WTC11 (cell line): Measurements from ENCODE around the gene GABRR1. TPM values are rescaled to one million over a fixed set of nuclear protein-coding genes. Genes with fewer than 3 reads are reported as not detected.

Experiments
- ATAC-seq: fragments of 200-7000 bp; cut with Tn5 transposase; 2 replicates; pipeline ENCODE4 v1.10.0; 2021; ENCODE audit warnings: mild to moderate bottlenecking, moderate library complexity
- CTCF ChIA-PET: fragments of 300-600 bp; sonication (Branson Sonifier 250); formaldehyde crosslinking; loops from one replicate; lab custom pipeline; 2021; ENCODE audit warnings: antibody characterized with exemption; lab: Charles Lee
- POLR2A ChIA-PET: fragments of 350-600 bp; sonication (Branson Sonifier 250); formaldehyde crosslinking; loops from one replicate; lab custom pipeline; 2021; ENCODE audit warnings: antibody characterized with exemption; lab: Charles Lee
- DNase-seq: peaks from one replicate; pipeline ENCODE4 v3.0.0; 2021; ENCODE audit warnings: low spot score
- H3K27ac Mint-ChIP-seq: 2 replicates; pipeline ENCODE4 v1.8.0; 2021; ENCODE audit warnings: mixed read lengths
- H3K27me3 Mint-ChIP-seq: 2 replicates; pipeline ENCODE4 v1.8.0; 2021; ENCODE audit warnings: low read depth, mild to moderate bottlenecking, moderate library complexity, mixed read lengths
- H3K36me3 Mint-ChIP-seq: 2 replicates; pipeline ENCODE4 v1.8.0; 2021; ENCODE audit warnings: mixed read lengths
- H3K4me1 Mint-ChIP-seq: 2 replicates; pipeline ENCODE4 v1.8.0; 2022; ENCODE audit warnings: mixed read lengths
- H3K4me3 Mint-ChIP-seq: 2 replicates; pipeline ENCODE4 v1.8.0; 2021; ENCODE audit warnings: mild to moderate bottlenecking, moderate library complexity, mixed read lengths
- H3K9me3 Mint-ChIP-seq: 2 replicates; pipeline ENCODE4 v1.8.0; 2021; ENCODE audit warnings: mixed read lengths
- ATF1 ChIP-seq: sonication (generic); formaldehyde crosslinking; IDR thresholded peaks from 2 replicates; pipeline ENCODE4 v1.8.1; 2023; ENCODE audit warnings: mild to moderate bottlenecking, moderate library complexity, missing genetic modification reagents
- CDX4 ChIP-seq: fragments of 250-450 bp; sonication (Bioruptor Pico); IDR thresholded peaks from 2 replicates; pipeline ENCODE4 v1.9.0; 2021; ENCODE audit warnings: moderate library complexity, mild to moderate bottlenecking, inconsistent platforms, borderline replicate concordance
- ETV6 ChIP-seq: sonication (generic); formaldehyde crosslinking; IDR thresholded peaks from 2 replicates; pipeline ENCODE4 v1.8.1; 2022; ENCODE audit warnings: mild to moderate bottlenecking, missing genetic modification reagents
- GRHL2 ChIP-seq: fragments of 250-450 bp; sonication (Bioruptor Pico); IDR thresholded peaks from 2 replicates; pipeline ENCODE4 v1.8.0; 2022; ENCODE audit warnings: mild to moderate bottlenecking, moderate library complexity; ENCODE audit not compliant: insufficient replicate concordance, severe bottlenecking
- GTF2I ChIP-seq: fragments of 250-450 bp; sonication (Bioruptor Pico); conservative IDR thresholded peaks from 2 replicates; pipeline ENCODE4 v1.4.0; 2021; ENCODE audit warnings: mild to moderate bottlenecking
- HMGA2 ChIP-seq: fragments of 250-450 bp; sonication (Bioruptor Pico); IDR thresholded peaks from 2 replicates; pipeline ENCODE4 v1.4.0; 2021; ENCODE audit warnings: mild to moderate bottlenecking, moderate library complexity
- JUN ChIP-seq: sonication (generic); formaldehyde crosslinking; IDR thresholded peaks from 2 replicates; pipeline ENCODE4 v1.8.0; 2023; ENCODE audit warnings: mild to moderate bottlenecking, missing genetic modification reagents
- NFYB ChIP-seq: sonication (generic); formaldehyde crosslinking; conservative IDR thresholded peaks from 2 replicates; pipeline ENCODE4 v1.8.0; 2022; ENCODE audit warnings: low read depth, missing genetic modification reagents
- NR2C2 ChIP-seq: sonication (generic); formaldehyde crosslinking; IDR thresholded peaks from 2 replicates; pipeline ENCODE4 v1.8.0; 2022; ENCODE audit warnings: mild to moderate bottlenecking, missing genetic modification reagents
- TP53 ChIP-seq: sonication (generic); formaldehyde crosslinking; IDR thresholded peaks from 2 replicates; pipeline ENCODE4 v1.8.1; 2023; ENCODE audit warnings: mild to moderate bottlenecking, missing genetic modification reagents
- ZNF416 ChIP-seq: fragments of 250-450 bp; sonication (Bioruptor Pico); IDR thresholded peaks from 2 replicates; pipeline ENCODE4 v1.9.0; 2021; ENCODE audit warnings: mild to moderate bottlenecking, inconsistent platforms
- ZNF671 ChIP-seq: fragments of 250-450 bp; sonication (Bioruptor Pico); IDR thresholded peaks from 2 replicates; pipeline ENCODE4 v1.8.0; 2021; ENCODE audit warnings: mild to moderate bottlenecking
- total RNA-seq: library from RNA; stranded (reverse); gene quantifications from 3 replicates; pipeline ENCODE4 v1.2.3, GENCODE V29; 2021
- TF ChIP-seq, protein P1 (sequence below): sonication (generic); formaldehyde crosslinking; IDR thresholded peaks from 2 replicates; pipeline ENCODE4 v1.8.0; 2022; ENCODE audit warnings: mild to moderate bottlenecking, missing genetic modification reagents
- TF ChIP-seq, protein P2 (sequence below): sonication (generic); formaldehyde crosslinking; IDR thresholded peaks from 2 replicates; pipeline ENCODE4 v1.8.1; 2023; ENCODE audit warnings: mild to moderate bottlenecking, missing genetic modification reagents, borderline replicate concordance
- TF ChIP-seq, protein P3 (sequence below): sonication (generic); formaldehyde crosslinking; IDR thresholded peaks from 2 replicates; pipeline ENCODE4 v1.8.1; 2022; ENCODE audit warnings: mild to moderate bottlenecking, moderate library complexity, missing genetic modification reagents
- TF ChIP-seq, protein P4 (sequence below): sonication (generic); formaldehyde crosslinking; conservative IDR thresholded peaks from 2 replicates; pipeline ENCODE4 v1.8.1; 2023; ENCODE audit warnings: mild to moderate bottlenecking, low read depth, missing genetic modification reagents, moderate library complexity
- TF ChIP-seq, protein P5 (sequence below): sonication (generic); formaldehyde crosslinking; IDR thresholded peaks from 2 replicates; pipeline ENCODE4 v1.8.0; 2022; ENCODE audit warnings: mild to moderate bottlenecking, missing genetic modification reagents
- TF ChIP-seq, protein P6 (sequence below): fragments of 250-450 bp; sonication (Bioruptor Pico); IDR thresholded peaks from 2 replicates; pipeline ENCODE4 v2.1.2; 2022; ENCODE audit warnings: mild to moderate bottlenecking, moderate library complexity

GABRR1 gene
- total RNA-seq, 1 experiment from 2014 or later, result 0.24 TPM

- H3K4me3 Mint-ChIP-seq, result no peak overlapping the region
- H3K27me3 Mint-ChIP-seq, result no peaks in the 10 kb centered on the region
- ATAC-seq, result peak; percentile 100
- peak; percentile 30 for DNase-seq
- POLR2A ChIA-PET, result interaction anchor here (0.9 kb wide), 1 partner anchor 81 kb away, joined by 4 read pairs; the partner anchor contains the start of gene PNRC1
- peaks cover 4% of the 10 kb centered on the region for H3K4me1 Mint-ChIP-seq
- 0 out of 2 replicates have a peak overlapping the region, but pooled peaks have one; percentile 20 for H3K27ac Mint-ChIP-seq
- H3K9me3 Mint-ChIP-seq, result no peaks in the 10 kb centered on the region
- TF ChIP-seq NFYB (CRISPR knock-in tag) (no peak), ZNF416 (CRISPR knock-in tag) (no peak), NR2C2 (no peak), HMGA2 (no peak)
- TF ChIP-seq, protein P1, sequence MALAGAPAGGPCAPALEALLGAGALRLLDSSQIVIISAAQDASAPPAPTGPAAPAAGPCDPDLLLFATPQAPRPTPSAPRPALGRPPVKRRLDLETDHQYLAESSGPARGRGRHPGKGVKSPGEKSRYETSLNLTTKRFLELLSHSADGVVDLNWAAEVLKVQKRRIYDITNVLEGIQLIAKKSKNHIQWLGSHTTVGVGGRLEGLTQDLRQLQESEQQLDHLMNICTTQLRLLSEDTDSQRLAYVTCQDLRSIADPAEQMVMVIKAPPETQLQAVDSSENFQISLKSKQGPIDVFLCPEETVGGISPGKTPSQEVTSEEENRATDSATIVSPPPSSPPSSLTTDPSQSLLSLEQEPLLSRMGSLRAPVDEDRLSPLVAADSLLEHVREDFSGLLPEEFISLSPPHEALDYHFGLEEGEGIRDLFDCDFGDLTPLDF (CRISPR knock-in tag), result no peak
- TF ChIP-seq, protein P2, sequence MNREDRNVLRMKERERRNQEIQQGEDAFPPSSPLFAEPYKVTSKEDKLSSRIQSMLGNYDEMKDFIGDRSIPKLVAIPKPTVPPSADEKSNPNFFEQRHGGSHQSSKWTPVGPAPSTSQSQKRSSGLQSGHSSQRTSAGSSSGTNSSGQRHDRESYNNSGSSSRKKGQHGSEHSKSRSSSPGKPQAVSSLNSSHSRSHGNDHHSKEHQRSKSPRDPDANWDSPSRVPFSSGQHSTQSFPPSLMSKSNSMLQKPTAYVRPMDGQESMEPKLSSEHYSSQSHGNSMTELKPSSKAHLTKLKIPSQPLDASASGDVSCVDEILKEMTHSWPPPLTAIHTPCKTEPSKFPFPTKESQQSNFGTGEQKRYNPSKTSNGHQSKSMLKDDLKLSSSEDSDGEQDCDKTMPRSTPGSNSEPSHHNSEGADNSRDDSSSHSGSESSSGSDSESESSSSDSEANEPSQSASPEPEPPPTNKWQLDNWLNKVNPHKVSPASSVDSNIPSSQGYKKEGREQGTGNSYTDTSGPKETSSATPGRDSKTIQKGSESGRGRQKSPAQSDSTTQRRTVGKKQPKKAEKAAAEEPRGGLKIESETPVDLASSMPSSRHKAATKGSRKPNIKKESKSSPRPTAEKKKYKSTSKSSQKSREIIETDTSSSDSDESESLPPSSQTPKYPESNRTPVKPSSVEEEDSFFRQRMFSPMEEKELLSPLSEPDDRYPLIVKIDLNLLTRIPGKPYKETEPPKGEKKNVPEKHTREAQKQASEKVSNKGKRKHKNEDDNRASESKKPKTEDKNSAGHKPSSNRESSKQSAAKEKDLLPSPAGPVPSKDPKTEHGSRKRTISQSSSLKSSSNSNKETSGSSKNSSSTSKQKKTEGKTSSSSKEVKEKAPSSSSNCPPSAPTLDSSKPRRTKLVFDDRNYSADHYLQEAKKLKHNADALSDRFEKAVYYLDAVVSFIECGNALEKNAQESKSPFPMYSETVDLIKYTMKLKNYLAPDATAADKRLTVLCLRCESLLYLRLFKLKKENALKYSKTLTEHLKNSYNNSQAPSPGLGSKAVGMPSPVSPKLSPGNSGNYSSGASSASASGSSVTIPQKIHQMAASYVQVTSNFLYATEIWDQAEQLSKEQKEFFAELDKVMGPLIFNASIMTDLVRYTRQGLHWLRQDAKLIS, result no peak
- TF ChIP-seq, protein P3, sequence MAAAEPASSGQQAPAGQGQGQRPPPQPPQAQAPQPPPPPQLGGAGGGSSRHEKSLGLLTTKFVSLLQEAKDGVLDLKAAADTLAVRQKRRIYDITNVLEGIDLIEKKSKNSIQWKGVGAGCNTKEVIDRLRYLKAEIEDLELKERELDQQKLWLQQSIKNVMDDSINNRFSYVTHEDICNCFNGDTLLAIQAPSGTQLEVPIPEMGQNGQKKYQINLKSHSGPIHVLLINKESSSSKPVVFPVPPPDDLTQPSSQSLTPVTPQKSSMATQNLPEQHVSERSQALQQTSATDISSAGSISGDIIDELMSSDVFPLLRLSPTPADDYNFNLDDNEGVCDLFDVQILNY (CRISPR knock-in tag), result no peak
- no peaks in the 10 kb centered on the region for H3K36me3 Mint-ChIP-seq
- CTCF ChIA-PET, result interaction anchor here (1.0 to 1.8 kb wide), 6 partner anchors 9 to 211 kb away, joined by 3 to 11 read pairs (median 5); no protein-coding TSS in a partner anchor
Measured at GRCh38 chr6:89161326-89162046, 55.7 kb downstream of the GABRR1 start.

DNA sequence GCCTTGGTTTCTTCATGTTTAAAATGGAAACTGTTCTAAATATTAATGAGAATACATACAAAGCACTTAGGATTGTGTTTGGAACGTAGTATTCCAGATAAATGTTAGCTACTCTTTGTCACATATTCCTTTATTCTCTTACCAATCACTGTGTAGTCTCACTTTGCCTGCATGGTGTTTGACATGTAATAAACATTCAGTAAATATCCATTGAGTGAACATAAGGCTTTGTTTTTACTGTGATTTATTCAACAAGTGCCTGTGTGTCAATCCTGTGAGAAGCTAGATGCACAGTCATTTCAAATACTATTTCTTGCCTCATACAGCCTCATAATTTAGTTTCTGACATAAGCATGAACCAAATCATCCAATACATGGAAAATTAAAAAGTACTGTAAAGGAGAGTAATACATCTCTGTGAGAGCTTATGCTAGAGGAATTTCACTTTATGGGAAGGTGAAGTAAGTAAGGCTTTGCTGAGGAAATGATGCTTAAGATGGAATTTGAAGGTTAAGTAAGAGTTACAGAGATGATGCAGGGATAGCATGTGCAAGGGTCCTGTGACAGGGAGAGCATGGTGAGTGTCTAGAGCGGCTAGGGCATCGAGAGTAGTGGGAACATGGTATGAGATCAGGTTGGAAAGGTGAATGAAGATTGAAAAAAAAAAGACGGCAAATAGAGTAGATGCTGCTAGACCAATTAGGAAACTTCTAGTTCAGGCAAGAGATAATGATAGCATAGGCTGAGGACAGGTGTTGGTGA lies 56.6 kb downstream of the GABRR1 start:
- ChIA-PET POLR2A (no interaction called here), CTCF (interaction anchor here (0.5 to 1.6 kb wide), 2 partner anchors 149 to 178 kb away, joined by 3 to 7 read pairs; no protein-coding TSS in a partner anchor)
- no peak overlapping the region for H3K27ac Mint-ChIP-seq
- peaks cover 4% of the 10 kb centered on the region for H3K4me1 Mint-ChIP-seq
- H3K4me3 Mint-ChIP-seq, result no peak overlapping the region
- no peak for DNase-seq
- no peak for ATAC-seq
- TF ChIP-seq ZNF671 (CRISPR knock-in tag) (no peak), HMGA2 (no peak), NR2C2 (no peak), JUN (CRISPR knock-in tag) (no peak), NFYB (CRISPR knock-in tag) (no peak), ATF1 (no peak), CDX4 (CRISPR knock-in tag) (no peak), ETV6 (CRISPR knock-in tag) (no peak), GTF2I (no peak), GRHL2 (CRISPR knock-in tag) (no peak), TP53 (no peak)
- TF ChIP-seq, protein P4, sequence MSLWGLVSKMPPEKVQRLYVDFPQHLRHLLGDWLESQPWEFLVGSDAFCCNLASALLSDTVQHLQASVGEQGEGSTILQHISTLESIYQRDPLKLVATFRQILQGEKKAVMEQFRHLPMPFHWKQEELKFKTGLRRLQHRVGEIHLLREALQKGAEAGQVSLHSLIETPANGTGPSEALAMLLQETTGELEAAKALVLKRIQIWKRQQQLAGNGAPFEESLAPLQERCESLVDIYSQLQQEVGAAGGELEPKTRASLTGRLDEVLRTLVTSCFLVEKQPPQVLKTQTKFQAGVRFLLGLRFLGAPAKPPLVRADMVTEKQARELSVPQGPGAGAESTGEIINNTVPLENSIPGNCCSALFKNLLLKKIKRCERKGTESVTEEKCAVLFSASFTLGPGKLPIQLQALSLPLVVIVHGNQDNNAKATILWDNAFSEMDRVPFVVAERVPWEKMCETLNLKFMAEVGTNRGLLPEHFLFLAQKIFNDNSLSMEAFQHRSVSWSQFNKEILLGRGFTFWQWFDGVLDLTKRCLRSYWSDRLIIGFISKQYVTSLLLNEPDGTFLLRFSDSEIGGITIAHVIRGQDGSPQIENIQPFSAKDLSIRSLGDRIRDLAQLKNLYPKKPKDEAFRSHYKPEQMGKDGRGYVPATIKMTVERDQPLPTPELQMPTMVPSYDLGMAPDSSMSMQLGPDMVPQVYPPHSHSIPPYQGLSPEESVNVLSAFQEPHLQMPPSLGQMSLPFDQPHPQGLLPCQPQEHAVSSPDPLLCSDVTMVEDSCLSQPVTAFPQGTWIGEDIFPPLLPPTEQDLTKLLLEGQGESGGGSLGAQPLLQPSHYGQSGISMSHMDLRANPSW (CRISPR knock-in tag), result no peak
- TF ChIP-seq, protein P5, sequence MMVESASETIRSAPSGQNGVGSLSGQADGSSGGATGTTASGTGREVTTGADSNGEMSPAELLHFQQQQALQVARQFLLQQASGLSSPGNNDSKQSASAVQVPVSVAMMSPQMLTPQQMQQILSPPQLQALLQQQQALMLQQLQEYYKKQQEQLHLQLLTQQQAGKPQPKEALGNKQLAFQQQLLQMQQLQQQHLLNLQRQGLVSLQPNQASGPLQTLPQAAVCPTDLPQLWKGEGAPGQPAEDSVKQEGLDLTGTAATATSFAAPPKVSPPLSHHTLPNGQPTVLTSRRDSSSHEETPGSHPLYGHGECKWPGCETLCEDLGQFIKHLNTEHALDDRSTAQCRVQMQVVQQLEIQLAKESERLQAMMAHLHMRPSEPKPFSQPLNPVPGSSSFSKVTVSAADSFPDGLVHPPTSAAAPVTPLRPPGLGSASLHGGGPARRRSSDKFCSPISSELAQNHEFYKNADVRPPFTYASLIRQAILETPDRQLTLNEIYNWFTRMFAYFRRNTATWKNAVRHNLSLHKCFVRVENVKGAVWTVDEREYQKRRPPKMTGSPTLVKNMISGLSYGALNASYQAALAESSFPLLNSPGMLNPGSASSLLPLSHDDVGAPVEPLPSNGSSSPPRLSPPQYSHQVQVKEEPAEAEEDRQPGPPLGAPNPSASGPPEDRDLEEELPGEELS, result no peak
- TF ChIP-seq, protein P6, sequence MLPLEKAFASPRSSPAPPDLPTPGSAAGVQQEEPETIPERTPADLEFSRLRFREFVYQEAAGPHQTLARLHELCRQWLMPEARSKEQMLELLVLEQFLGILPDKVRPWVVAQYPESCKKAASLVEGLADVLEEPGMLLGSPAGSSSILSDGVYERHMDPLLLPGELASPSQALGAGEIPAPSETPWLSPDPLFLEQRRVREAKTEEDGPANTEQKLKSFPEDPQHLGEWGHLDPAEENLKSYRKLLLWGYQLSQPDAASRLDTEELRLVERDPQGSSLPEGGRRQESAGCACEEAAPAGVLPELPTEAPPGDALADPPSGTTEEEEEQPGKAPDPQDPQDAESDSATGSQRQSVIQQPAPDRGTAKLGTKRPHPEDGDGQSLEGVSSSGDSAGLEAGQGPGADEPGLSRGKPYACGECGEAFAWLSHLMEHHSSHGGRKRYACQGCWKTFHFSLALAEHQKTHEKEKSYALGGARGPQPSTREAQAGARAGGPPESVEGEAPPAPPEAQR (CRISPR knock-in tag), result no peak
- no peaks in the 10 kb centered on the region for H3K36me3 Mint-ChIP-seq
- no peaks in the 10 kb centered on the region for H3K27me3 Mint-ChIP-seq
- no peaks in the 10 kb centered on the region for H3K9me3 Mint-ChIP-seq
